SKM-1 (cell line): ENCODE data around the gene NEK7.
"Not testable (repeated sequence)": the region's sequence is repeated elsewhere in the genome, so short reads cannot be mapped to it uniquely, and the experiment has no call there.

Experiments
- DNase-seq: peaks from one replicate; lab custom pipeline; 2025; ENCODE audit not compliant: unreplicated experiment; lab: John Stamatoyannopoulos, UW

The NEK7 gene

DNA sequence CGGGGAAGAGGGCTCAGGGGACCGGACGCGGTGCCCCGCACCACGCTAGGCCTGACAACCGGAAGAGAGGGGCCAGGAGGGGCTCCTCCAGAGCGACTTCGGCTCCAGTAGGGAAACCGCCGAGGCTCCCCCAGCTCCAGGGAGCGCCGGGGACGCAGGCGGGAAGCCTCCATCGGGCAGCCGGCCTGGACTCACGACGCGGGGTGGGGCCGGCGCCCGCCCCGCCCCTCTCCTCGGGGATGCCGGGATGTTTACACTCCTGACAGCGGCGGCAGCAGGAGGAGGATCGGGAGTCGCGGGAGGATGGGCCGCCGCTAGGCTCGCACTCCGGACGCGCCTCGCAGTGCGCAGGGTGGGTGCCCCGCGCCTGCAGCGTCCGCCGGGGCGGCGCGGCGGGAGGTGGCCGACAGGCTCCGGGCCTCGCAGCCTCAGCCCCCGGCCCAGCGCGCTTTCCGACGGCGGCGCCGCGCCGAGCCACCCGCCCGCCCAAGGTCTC is at the start of gene NEK7:
TSS of gene NEK7 (plus strand) at position 254 of the 496 bp plus-strand sequence. CDS start 75,583 bp downstream, outside the sequence.
- peak; percentile 54 for DNase-seq

DNA sequence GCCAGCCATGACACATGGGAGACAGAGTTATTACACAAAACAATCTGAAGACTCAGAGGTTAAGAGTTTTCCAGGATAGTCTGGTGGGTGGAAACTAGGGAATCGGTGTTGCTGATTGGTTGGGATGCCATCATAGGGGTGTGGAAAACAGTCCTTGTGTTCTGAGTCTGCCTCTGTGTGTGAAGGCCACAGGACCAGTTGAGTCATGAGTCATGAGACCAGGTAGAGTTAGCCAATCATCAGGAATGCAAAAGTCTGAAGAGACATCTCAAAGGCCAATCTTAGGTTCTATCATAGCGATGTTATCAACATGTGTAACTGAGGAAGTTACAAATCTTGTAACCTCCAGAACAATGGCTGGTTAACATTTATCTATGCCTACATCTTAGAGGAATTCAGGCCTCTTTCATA is 49.7 kb upstream of the NEK7 start:
- DNase-seq = no peak

GRCh38 chr1:198108636-198109370 is 48.0 kb upstream of the NEK7 start:
- no peak for DNase-seq

DNA sequence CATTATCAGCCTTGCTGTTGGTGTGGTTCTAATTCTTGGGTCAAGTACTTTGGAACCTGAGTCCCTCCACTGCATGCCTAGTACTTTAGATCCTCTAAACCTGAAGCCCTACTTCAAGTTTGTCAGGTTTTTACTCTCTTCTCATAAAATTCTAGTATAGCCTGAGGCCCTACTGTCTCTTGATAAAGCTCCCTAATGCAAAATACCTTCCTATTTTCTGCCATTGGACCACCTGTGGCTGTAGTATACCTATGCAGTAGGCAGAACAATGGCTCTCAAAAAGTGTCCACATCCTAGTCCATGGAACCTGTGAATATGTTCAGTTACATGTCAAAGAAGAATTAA is 47.5 kb upstream of the NEK7 start:
- DNase-seq = no peak

DNA sequence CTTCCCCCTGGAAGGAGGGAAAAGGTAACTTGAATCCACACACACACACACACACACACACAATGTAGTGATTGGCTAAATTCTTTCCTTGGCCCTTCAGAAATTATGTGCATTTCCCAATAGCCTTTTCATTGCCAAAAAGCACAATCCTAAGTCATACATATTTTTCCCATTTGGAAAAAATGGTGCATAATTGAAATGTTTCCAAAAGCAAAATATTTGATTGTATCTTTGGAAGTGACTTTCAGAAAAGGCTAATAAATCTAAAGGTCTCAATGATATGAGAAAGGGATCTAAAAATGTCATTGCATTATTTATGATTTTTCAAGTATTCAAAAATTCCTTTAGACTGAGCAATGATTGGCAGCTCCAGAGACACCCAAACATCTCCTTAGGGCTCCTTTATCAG is 43.5 kb upstream of the NEK7 start:
- DNase-seq = no peak

- no peak for DNase-seq
Observed at GRCh38 chr1:198116069-198116468, 40.7 kb upstream of the NEK7 start.

DNA sequence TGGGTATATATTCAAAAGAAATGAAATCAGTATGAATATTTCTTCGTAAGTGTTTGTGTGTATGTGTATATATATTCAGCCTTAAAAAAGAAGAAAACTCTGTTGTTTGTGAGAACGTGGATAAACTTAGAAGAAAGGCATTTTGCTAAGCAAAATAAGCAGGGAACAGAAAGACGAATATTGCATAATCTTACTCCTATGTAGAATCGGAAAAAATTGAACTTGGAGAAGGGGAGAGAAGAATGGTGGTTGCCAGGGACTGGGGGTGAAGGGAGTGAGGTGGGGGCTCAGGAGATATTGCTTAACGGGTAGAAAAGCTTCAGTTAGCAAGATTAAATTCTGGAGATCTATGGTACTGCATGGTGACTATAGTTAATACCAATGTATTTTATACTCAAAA is 40.3 kb upstream of the NEK7 start:
- no peak for DNase-seq

DNA sequence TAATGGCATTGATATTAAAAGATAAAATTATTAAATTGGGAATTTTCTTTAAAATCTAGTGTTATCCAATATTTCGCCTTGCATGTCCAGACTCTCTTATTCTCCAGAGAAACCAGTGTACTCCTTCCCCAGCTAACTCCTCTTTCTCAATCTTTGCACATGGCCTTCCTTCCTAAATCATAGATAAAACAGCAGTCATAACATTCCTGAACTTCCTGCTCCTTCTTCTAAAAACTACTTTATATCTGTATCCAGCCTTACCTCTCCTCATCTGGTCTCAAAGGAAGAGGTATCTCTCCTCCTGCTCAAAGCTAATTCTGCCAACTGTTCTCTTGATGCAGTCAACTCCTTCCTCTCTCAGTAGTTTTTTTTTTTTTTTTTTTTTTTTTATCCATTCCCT is 39.5 kb upstream of the NEK7 start:
- DNase-seq = no peak

DNA sequence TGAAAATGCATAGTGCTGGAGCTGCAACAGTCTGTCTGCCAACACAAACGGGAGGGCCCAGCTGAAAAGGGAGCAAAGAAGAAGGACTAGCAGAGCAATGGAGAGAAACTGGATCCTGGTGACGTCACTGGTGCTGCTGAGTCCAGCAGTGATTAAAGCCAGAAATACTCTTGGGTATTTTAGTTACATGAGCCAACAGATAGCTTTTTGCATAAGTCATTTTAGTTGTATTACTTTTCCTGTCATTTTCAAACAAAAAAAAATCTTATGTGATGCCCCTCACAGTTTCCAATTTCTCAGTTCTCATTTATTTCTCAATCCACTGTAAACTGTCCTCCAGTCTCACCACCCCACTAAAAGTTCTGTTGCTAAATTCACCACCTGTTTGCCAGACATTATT is 38.7 kb upstream of the NEK7 start:
- DNase-seq = no peak

DNA sequence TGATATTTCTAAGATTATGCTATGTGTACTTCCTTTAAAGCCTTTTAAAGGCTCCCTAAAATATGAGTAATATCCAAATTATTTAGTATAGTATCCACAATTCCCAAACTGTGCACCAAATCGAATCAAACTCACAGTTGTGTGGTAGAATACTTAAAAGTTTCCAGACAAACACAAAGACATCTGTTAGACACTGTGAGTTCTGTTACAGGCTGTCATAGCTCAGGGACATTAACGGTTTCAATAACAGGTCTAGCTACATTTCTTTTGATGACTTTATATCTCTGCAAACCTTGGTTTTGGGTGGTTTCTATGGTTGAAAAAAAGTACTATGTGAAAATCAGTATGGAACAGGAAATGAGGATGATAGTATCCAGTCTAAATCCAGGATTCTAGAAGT is 36.9 kb upstream of the NEK7 start:
- DNase-seq = no peak

- DNase-seq = no peak
Observed at GRCh38 chr1:198121056-198121826, 35.6 kb upstream of the NEK7 start.

- no peak for DNase-seq
Observed at GRCh38 chr1:198122693-198123092, 34.1 kb upstream of the NEK7 start.

DNA sequence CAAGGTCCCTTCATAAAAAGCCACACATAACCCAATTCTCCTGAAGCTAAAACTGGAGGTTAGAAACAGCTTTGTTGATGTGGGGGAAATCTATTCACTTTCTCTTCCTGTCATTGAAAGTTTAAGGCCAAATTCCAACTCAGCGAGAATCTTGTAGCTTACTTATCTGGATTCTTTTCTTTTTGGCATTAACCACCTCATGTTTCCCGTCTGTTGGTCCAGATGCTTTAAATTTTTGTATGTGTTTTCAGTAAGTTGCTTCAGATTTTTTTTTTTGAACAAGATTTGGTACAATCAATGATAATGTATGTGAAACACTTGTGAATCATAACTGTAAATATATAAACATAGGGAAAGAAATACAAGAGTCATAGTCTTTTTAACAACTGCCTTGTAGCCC is 33.7 kb upstream of the NEK7 start:
- no peak for DNase-seq

DNA sequence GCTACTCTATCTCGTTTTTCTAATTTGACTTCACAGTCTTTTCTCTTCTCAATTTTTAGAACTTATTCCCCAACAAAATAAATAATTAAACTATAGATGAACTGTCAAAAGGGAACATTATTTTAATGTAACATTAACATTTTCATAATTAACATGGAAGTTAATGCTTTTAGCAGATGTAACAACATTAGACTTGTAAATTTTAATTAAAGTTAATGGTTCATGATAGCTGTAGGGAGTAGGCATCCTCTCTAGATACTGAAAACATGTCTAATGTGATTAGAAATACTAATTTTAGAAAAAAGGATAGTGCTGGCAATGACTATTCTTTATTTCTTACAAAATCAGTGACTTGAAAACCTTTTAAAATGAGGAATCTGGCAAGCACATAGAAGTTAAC is 32.1 kb upstream of the NEK7 start:
- DNase-seq = no peak

GRCh38 chr1:198125995-198126735 is 30.6 kb upstream of the NEK7 start:
- no peak for DNase-seq

DNA sequence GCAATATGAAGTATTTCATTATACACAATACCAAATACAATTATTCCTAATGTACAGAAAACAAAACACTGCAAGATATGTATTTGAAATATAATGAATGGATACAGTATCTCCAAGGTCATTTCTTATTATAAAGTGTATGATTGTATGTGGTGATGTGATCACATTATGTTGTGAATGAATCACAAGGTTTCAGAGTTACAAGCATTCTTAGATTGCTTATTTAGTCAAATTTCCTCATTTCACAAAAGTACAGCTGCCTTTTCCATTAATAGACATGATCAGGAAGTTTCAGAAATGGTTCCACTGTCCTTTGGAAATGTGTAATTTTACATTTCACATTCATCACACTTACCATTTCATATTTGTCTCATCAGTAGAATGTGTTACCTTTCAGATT is 28.3 kb upstream of the NEK7 start:
- DNase-seq = no peak

DNA sequence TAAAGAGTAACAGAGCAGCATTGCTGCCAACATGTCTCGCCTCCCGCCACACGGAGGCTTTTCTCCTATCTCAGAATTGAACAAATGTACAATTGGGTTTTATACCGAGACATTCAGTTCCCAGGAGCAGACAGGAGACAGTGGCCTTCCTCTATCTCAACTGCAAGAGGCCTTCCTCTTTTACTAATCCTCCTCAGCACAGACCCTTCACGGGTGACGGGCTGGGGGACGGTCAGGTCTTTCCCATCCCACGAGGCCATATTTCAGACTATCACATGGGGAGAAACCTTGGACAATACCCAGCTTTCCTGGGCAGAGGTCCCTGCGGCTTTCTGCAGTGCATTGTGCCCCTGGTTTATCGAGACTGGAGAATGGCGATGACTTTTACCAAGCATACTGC is 26.7 kb upstream of the NEK7 start:
- DNase-seq = not testable (repeated sequence)

DNA sequence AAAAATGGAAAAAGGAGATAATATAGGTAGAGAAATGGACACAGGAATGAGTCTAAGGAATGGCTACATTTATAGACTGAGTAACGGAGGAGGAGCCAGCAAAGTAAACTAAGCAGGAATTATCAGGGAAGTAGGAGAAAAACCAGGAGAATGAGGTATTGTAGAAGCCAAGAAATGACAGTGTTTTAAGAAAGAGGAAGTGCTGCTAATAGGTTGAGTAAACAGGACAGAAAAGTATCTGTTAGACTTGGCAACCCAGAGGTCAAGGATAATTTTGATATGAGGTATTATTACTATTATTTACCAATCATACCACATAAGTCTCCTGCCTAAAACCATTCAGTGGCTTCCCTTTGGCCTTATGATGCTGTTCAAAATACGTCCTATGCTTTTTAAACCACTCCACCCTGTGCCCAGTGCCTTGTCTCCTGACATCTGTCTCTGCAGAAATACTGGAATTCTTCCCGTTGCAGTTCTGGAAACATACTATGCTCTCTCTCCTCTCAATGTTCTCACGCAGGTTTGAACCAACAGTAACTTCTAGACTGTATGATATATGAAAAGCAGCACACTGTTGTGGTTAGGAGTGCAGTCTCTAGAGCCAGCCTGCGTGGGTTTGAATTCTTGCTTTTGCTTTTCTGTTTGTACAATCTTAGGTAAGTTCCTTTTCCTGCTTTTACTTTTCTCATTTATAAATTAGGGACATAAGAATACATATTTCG is 24.6 kb upstream of the NEK7 start:
- peak; percentile 31 for DNase-seq

- no peak for DNase-seq
Observed at GRCh38 chr1:198134252-198134651, 22.5 kb upstream of the NEK7 start.

DNA sequence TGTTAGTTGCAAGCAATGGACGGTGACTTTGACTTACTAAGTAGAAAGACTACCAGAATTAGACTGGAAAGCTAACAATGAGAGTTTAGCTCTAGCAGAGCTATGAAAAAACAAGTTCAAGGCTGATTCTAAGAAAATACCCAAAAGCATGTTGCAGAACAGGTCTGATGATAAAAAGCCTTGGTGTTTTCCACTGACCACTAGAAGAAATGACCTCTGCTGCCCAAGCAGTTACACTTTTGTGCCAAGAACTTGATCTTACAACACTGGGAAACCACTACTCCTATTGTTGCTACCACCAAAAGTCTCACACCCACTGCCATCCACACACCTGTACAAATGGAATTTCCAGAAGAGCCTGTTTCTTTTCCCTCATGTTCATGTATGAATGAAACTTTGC is 21.4 kb upstream of the NEK7 start:
- DNase-seq = no peak

DNA sequence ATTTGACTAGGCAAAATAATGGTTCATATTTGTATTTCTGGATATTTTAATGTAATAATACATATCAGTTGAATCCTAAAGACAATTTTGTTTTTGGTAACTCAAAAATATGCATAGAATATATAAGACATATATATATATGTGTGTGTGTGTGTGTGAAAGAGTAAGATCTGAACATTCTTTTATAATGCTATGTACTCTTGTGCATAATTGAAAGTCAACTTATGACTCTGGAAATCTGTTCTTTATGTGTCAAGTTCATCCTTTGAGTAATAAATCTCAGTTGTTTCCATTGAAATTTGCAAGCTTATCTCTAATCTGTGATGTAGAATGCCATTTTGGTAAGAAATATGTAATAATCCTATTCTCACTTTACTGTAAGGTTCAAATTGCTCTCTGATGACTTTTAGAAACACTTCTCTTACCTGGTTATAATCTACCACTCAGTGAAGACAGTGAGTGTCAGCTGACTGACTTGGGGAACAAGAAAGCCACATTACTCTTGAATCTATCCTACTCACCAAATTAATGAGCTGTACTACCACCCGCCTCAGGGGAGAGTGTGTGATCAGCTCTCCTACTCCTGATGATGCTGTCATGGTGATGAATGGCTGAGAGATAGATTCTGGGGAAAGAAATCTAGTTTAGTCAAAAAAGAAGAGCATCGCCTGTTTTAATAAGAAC is 15.0 kb upstream of the NEK7 start:
- DNase-seq = no peak
